Measurements from ENCODE around the gene DPH5.
A peak's percentile ranks its signal among the peaks of the same experiment; 100 is the strongest.
"Not testable (repeated sequence)": the region's sequence is repeated elsewhere in the genome, so short reads cannot be mapped to it uniquely, and the experiment has no call there.

The DPH5 gene

DNA sequence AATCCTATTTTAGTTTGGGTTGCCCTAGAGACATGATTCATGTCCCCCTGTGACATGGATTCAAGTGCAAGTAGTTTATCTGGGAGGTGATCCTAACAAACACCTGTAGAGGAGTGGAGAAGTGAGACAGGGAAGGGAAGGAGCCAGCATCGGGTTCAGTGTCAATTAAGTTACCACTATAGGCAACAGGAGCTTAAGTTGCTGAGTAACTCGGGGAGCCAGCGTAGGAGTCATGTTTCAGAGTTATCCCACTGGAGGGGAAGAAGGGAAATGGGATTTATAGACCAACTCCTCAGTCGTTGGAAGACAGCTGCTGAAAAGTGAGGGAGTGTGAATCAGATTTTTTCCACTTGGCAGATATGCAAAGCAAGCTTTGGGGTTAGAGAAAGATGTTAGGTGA is 74.8 kb downstream of the DPH5 start:
- no peaks in the 10 kb centered on the region for H3K27me3 ChIP-seq (ENCODE audit: insufficient read depth, low read length)
- H3K79me2 ChIP-seq (ENCODE audit: control insufficient read depth, insufficient read depth, low read length, poor library complexity) = no peaks in the 10 kb centered on the region
- no peak overlapping the region for H4K8ac ChIP-seq (ENCODE audit: low read depth, low read length)
- no peak for DNase-seq
- no peak overlapping the region for H3K9ac ChIP-seq (ENCODE audit: low read length)
- no peaks in the 10 kb centered on the region for H3K79me1 ChIP-seq (ENCODE audit: low read length)
- H3K23ac ChIP-seq (ENCODE audit: low read length) = no peak overlapping the region
- no peak overlapping the region for H2BK5ac ChIP-seq (ENCODE audit: low read depth, low read length, poor library complexity)
- H3K14ac ChIP-seq (ENCODE audit: low read length) = no peak overlapping the region
- H3K27ac ChIP-seq (ENCODE audit: low read depth, low read length) = no peak overlapping the region
- no peak overlapping the region for H3K4me3 ChIP-seq (ENCODE audit: low read depth, low read length)
- no peak overlapping the region for H4K12ac ChIP-seq (ENCODE audit: low read depth, low read length)
- H2AK5ac ChIP-seq (ENCODE audit: low read length) = no peak overlapping the region
- H3K4me2 ChIP-seq (ENCODE audit: low read length) = no peak overlapping the region
- no peak overlapping the region for H3K4ac ChIP-seq (ENCODE audit: low read depth, low read length)
- H3K18ac ChIP-seq (ENCODE audit: low read length) = no peak overlapping the region
- H3K4me1 ChIP-seq (ENCODE audit: control insufficient read depth in 1 of 2, insufficient read depth in 2 of 2, low read length in 2 of 2) = peaks cover 3 to 4% of the 10 kb centered on the region in 2 experiments
- H3K9me3 ChIP-seq (ENCODE audit: insufficient read depth, low read depth, low read length) = no peaks in the 10 kb centered on the region
- H2BK12ac ChIP-seq (ENCODE audit: low read length) = no peak overlapping the region
- peaks cover 3% of the 10 kb centered on the region in 2 experiments for H3K36me3 ChIP-seq (ENCODE audit: control insufficient read depth in 1 of 2, insufficient read depth in 2 of 2, low read length in 2 of 2)
- no CpG with 5 or more reads among the region's 4 CpGs for WGBS (ENCODE audit: extremely low coverage, insufficient coverage, insufficient read length)
- no peak overlapping the region for H4K91ac ChIP-seq (ENCODE audit: low read depth, low read length)
- H2AFZ ChIP-seq (ENCODE audit: insufficient read depth, low read length, poor library complexity) = no peak overlapping the region
- H2BK120ac ChIP-seq (ENCODE audit: insufficient read depth, low read length, poor library complexity) = no peak overlapping the region

DNA sequence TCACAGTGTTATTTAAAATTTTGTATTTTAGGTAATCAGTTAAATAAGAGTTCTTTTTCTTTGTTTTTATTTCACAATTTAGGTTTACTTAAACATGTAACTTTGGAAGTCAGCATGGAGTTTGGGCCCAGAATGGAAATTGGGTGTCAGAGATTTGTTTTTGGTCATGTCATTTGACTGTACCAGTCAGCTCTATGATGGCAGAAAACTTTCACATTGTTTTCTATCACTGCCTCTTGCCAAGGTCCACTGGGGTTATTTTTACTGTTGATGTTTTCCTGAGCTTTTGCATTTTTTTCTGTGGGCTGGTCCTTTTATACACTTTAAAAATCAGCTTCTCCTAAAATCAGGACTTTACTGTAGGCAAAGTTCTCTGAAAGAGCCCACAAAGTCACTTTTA is 75.2 kb downstream of the DPH5 start:
- Histone ChIP-seq H3K4ac (ENCODE audit: low read depth, low read length) (no peak overlapping the region), H2BK12ac (ENCODE audit: low read length) (no peak overlapping the region), H3K9me3 (ENCODE audit: insufficient read depth, low read depth, low read length) (no peaks in the 10 kb centered on the region), H4K91ac (ENCODE audit: low read depth, low read length) (no peak overlapping the region), H4K8ac (ENCODE audit: low read depth, low read length) (no peak overlapping the region), H3K18ac (ENCODE audit: low read length) (no peak overlapping the region), H3K4me2 (ENCODE audit: low read length) (no peak overlapping the region), H3K9ac (ENCODE audit: low read length) (no peak overlapping the region), H3K4me1 (ENCODE audit: control insufficient read depth in 1 of 2, insufficient read depth in 2 of 2, low read length in 2 of 2) (peaks cover 3 to 4% of the 10 kb centered on the region in 2 experiments), H3K23ac (ENCODE audit: low read length) (no peak overlapping the region), H3K14ac (ENCODE audit: low read length) (no peak overlapping the region), H4K12ac (ENCODE audit: low read depth, low read length) (no peak overlapping the region), H3K4me3 (ENCODE audit: low read depth, low read length) (no peak overlapping the region), H2AK5ac (ENCODE audit: low read length) (no peak overlapping the region), H2AFZ (ENCODE audit: insufficient read depth, low read length, poor library complexity) (no peak overlapping the region), H3K36me3 (ENCODE audit: control insufficient read depth in 1 of 2, insufficient read depth in 2 of 2, low read length in 2 of 2) (peaks cover 3% of the 10 kb centered on the region in 2 experiments), H3K79me2 (ENCODE audit: control insufficient read depth, insufficient read depth, low read length, poor library complexity) (no peaks in the 10 kb centered on the region), H3K27me3 (ENCODE audit: insufficient read depth, low read length) (no peaks in the 10 kb centered on the region), H2BK120ac (ENCODE audit: insufficient read depth, low read length, poor library complexity) (no peak overlapping the region), H2BK5ac (ENCODE audit: low read depth, low read length, poor library complexity) (no peak overlapping the region), H3K27ac (ENCODE audit: low read depth, low read length) (no peak overlapping the region), H3K79me1 (ENCODE audit: low read length) (no peaks in the 10 kb centered on the region)
- DNase-seq = no peak

DNA sequence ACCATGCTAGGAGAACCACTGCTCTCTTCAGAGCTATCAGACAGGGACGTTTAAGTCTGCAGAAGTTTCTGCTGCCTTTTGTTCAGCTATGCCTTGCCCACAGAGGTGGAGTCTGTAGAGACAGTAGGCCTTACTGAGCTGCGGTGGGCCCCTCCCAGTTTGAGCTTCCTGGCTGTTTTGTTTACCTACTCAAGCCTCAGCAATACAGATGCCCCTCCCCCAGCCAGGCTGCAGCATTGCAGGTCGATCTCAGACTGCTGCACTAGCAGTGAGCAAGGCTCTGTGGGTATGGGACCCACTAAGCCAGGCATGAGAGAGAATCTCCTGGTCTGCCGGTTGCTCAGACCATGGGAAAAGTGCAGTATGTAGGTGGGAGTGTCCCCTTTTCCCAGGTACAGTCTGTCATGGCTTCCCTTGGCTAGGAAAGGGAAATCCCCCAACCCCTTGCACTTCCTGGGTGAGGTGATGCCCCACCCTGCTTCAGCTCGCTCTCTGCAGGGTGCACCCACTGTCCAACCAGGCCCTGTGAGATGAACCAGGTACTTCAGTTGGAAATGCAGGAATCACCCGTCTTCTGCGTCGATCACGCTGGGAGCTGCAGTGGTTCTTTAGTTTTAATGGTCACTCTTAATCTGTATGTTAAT is 75.9 kb downstream of the DPH5 start:
- no CpG with 5 or more reads among the region's 9 CpGs for WGBS (ENCODE audit: extremely low coverage, insufficient coverage, insufficient read length)
- H3K4me3 ChIP-seq (ENCODE audit: low read depth, low read length); H4K91ac ChIP-seq (ENCODE audit: low read depth, low read length); H2AFZ ChIP-seq (ENCODE audit: insufficient read depth, low read length, poor library complexity); H3K4me1 ChIP-seq (ENCODE audit: control insufficient read depth in 1 of 2, insufficient read depth in 2 of 2, low read length in 2 of 2); H2BK12ac ChIP-seq (ENCODE audit: low read length); H3K36me3 ChIP-seq (ENCODE audit: control insufficient read depth in 1 of 2, insufficient read depth in 2 of 2, low read length in 2 of 2); H4K12ac ChIP-seq (ENCODE audit: low read depth, low read length); H3K9me3 ChIP-seq (ENCODE audit: insufficient read depth, low read depth, low read length); DNase-seq; H3K23ac ChIP-seq (ENCODE audit: low read length); H3K14ac ChIP-seq (ENCODE audit: low read length); H3K9ac ChIP-seq (ENCODE audit: low read length); H2BK5ac ChIP-seq (ENCODE audit: low read depth, low read length, poor library complexity); H3K27me3 ChIP-seq (ENCODE audit: insufficient read depth, low read length); H3K4me2 ChIP-seq (ENCODE audit: low read length); H3K18ac ChIP-seq (ENCODE audit: low read length); H2AK5ac ChIP-seq (ENCODE audit: low read length); H3K4ac ChIP-seq (ENCODE audit: low read depth, low read length); H3K27ac ChIP-seq (ENCODE audit: low read depth, low read length); H3K79me1 ChIP-seq (ENCODE audit: low read length); H2BK120ac ChIP-seq (ENCODE audit: insufficient read depth, low read length, poor library complexity); H3K79me2 ChIP-seq (ENCODE audit: control insufficient read depth, insufficient read depth, low read length, poor library complexity): not testable (repeated sequence)
- H4K8ac ChIP-seq (ENCODE audit: low read depth, low read length) = peak overlapping the region; percentile 20

DNA sequence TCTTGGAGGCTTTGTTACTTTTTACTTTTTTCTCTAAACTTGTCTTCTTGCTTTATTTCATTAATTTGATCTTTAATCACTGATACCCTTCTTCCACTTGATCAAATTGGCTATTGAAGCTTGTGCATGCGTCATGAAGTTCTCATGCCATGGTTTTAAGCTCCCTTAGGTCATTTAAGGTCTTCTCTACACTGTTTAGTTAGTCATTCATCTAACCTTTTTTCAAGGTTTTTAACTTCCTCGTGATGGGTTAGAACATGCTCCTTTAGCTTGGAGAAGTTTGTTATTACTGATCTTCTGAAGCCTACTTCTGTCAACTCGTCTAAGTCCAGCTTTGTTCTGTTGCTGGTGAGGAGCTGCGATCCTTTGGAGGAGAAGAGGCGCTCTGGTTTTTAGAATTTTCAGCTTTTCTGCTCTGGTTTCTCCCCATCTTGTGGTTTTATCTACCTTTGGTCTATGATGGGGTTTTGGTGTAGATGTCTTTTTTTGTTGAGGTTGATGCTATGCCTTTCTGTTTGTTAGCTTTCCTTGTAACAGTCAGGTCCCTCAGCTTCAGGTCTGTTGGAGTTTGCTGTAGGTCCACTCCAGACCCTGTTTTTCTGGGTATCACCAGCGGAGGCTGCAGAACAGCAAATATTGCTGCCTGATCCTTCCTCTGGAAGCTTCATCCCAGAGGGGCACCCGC is 76.7 kb downstream of the DPH5 start:
- no CpG with 5 or more reads among the region's 7 CpGs for WGBS (ENCODE audit: extremely low coverage, insufficient coverage, insufficient read length)
- H2AK5ac ChIP-seq (ENCODE audit: low read length); H4K12ac ChIP-seq (ENCODE audit: low read depth, low read length); H3K27ac ChIP-seq (ENCODE audit: low read depth, low read length); H3K27me3 ChIP-seq (ENCODE audit: insufficient read depth, low read length); H3K4me3 ChIP-seq (ENCODE audit: low read depth, low read length); H4K91ac ChIP-seq (ENCODE audit: low read depth, low read length); H3K79me1 ChIP-seq (ENCODE audit: low read length); H3K79me2 ChIP-seq (ENCODE audit: control insufficient read depth, insufficient read depth, low read length, poor library complexity); H2AFZ ChIP-seq (ENCODE audit: insufficient read depth, low read length, poor library complexity); H3K4ac ChIP-seq (ENCODE audit: low read depth, low read length); H3K9me3 ChIP-seq (ENCODE audit: insufficient read depth, low read depth, low read length); H2BK12ac ChIP-seq (ENCODE audit: low read length); H3K14ac ChIP-seq (ENCODE audit: low read length); H3K18ac ChIP-seq (ENCODE audit: low read length); H3K4me1 ChIP-seq (ENCODE audit: control insufficient read depth in 1 of 2, insufficient read depth in 2 of 2, low read length in 2 of 2); DNase-seq; H2BK120ac ChIP-seq (ENCODE audit: insufficient read depth, low read length, poor library complexity); H3K4me2 ChIP-seq (ENCODE audit: low read length); H3K9ac ChIP-seq (ENCODE audit: low read length); H2BK5ac ChIP-seq (ENCODE audit: low read depth, low read length, poor library complexity); H3K36me3 ChIP-seq (ENCODE audit: control insufficient read depth in 1 of 2, insufficient read depth in 2 of 2, low read length in 2 of 2); H3K23ac ChIP-seq (ENCODE audit: low read length): not testable (repeated sequence)
- peak overlapping the region; percentile 20 for H4K8ac ChIP-seq (ENCODE audit: low read depth, low read length)
